Activated T-cell treated with anti-CD3 and anti-CD28 coated beads for 1 hour (primary cell): Measurements from ENCODE around the gene B9D2.
"Not testable (repeated sequence)": the region's sequence is repeated elsewhere in the genome, so short reads cannot be mapped to it uniquely, and the experiment has no call there.

ENCODE experiments used
- DNase-seq: peaks from one replicate; pipeline ENCODE4 v3.0.0-alpha.2; 2020; ENCODE audit warnings: low read depth

B9D2 gene

DNA sequence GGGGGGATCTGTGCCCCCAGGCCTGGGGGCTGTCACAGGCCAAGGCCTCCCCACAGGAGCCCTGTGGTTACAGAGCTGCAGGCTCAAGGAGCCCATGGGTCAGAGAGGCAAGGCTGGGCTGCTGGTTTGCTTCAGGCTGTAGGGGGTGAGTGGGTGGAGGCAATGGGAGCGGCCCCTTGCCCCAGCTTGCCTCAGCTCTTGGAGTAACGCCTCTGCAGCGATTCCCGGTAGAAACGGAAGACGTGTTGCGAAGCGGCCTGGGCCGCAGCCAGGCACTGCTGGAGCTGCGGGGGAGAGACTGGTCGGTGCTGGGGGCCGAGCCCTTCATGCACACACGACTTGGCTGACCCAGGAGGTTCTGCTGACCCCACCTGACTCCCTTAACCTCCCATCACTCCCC lies 22.5 kb upstream of the B9D2 start:
- DNase-seq, result no peak

DNA sequence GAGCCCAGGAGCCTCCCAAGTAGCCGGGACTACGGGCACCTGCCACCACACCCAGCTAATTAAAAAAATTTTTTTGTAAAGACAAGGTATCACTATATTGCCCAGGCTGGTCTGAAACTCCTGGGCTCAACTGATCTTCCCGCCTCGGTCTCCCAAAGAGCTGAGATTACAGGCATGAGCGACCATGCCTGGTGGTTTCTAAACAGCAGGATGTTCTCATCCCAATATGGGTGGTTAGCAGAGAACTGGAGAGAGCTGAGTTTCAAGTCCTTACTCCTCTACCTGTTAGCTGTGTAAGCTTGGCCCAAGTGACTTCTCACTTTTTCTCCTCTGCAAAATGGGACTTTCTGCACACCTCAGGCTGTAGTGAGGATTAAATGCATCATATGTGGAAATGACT lies 20.4 kb upstream of the B9D2 start:
- no peak for DNase-seq

DNA sequence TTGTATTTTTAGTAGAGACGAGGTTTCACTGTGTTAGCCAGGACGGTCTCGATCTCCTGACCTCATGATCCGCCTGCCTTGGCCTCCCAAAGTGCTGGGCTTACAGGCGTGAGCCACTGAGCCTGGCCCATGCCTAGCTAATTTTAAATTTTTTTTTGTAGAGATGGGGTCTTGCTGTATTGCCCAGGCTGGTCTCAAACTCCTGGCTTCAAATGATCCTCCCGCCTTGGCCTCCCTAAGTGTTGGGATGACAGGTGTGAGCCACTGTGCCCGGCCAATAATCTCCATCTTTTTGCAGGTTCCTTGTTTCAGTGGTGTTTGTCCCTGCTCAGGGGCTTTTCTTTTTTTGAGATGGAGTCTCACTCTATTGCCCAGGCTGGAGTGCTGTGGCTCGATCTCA lies 17.6 kb upstream of the B9D2 start:
- not testable (repeated sequence) for DNase-seq

DNA sequence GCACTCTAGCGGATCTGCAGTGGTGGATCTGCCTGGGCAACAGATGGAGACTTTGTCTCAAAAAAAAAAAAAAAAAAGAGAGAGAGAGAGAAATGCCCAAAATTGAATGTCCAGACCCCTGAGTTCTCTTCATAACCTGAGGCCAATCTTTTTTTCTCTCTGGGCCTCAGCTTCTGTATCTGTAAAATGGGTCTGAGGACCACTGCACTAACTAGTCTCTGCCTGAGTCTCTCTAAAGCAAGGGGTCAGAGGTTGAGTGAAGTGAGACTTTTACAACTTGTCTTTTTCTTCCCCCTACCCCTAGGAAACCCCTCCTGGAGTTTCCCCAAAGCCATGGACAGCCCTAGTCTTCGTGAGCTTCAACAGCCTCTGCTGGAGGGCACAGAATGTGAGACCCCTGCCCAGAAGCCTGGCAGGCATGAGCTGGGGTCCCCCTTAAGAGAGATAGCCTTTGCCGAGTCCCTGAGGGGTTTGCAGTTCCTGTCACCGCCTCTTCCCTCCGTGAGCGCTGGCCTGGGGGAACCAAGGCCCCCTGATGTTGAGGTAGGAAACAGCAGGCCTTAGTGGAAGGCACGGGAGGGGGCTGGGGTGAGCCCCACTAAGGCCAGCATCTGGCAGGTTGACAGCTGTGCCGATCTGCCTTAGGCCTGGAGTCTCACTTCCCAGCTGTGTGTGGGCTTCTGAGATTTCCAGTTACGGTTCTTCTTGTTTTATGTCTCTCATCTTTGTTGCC lies 14.2 kb upstream of the B9D2 start:
- no peak for DNase-seq

DNA sequence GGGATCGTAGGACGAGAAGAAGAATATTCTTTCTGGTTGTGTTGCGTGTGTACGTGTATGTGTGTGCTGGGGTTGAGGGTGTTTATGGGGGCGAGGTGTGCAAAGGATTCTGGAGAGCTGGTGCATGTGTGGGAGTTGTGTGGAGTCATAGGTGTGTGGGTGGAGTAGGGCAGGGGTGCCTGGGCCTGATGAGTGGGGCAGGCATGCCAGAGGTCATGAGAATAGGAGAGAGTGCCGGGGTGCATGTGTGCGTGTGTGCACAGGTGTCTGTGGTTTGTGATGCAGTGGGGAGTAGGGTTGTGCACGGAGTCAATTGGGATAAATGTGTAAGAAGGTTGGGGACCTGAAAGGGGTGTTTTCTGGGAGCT lies 13.0 kb upstream of the B9D2 start:
- DNase-seq, result no peak

DNA sequence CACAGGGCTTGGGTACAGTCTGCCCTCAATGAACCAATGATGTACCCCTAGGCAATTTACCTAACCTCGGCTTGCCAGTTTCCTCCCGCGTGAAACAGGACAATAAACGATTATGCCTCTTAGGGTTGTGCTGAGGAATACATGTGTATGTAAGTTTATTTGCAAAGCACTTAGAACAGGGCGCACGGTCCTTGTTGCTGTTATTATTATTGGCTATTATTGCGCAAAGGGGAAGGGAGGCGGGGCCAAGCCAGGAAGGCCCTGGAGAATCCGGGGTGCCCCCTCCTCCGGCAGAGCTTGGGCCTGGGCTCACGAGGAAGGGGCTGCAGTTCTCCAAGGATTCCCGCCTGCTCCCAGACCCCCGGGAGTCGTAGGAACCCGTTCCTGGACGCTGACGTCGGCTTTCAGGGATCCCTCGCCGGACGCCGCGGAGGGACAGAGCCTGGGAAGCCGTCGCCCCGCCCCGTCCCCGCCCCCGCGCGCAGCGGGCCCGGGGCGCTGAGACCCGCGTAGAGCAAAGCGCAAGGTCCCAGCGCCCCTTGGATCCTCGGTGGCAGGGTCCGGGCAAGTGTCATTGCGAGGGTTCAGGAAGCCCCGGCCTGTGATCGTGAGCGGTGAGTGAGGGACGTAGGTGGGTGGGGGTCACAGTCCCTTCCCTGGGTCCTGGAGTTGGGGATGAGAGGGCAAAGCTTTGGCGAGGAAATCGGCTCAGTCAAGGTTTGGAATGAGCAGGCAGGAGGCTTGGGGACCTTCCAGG lies 12.5 kb upstream of the B9D2 start, which contains the start of gene TMEM91:
TSS of gene TMEM91 (plus strand) at position 293 of the 757 bp plus-strand sequence. CDS start 1,777 bp downstream, outside the sequence.
- DNase-seq, result no peak

DNA sequence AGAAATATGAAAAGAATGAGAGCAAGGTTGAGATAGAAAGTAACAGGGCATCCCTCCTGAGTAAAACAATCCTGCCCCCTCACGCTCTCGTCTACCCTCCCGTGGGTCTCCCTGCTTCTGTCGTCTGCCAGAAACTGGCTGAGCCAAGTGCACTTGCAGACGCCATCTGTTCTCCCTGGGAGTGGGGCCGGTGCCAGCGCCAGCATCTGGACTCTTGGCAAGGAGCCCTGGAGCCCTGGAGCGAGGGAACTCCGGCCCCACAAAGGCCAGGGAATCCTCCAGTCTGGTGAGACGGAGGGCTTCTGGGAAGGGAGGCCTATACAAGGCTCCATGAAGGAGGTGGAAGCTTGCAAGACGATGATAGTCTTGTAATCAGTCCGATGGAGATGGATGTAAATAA lies 10.0 kb upstream of the B9D2 start:
- DNase-seq, result no peak

DNA sequence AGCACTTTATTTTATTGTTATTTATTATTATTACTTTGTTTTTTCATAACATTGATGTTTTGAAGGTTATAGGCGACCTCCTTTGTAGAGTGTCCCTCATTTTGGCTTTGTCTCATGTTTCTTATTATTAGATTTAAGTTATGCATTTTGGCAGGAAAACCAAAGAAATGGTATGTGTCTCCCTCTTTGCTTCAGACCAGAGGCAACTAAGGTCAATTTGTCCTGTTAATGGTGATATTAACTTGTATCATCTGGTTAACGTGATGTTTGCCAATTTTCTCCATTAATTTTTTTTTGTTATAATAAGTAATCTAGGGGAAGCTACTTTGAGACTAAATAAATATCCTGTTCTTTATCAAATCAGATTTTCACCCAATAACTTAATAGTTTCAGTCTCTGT lies 8.6 kb upstream of the B9D2 start:
- DNase-seq, result no peak

DNA sequence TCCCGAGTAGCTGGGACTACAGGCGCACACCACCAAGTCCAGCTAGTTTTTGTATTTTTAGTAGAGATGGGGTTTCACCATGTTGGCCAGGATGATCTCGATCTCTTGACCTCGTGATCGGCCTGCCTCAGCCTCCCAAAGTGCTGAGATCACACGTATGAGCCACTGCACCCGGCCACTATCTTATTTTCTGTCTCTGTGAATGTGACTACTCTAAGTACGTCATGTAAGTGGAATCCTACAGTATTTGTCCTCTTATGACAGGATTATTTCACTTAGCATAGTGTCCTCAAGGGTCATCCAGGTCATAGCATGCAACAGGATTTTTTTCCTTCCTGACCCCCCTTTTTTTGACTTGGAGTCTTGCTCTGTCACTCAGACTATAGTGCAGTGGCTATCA lies 7.6 kb upstream of the B9D2 start:
- DNase-seq, result no peak

DNA sequence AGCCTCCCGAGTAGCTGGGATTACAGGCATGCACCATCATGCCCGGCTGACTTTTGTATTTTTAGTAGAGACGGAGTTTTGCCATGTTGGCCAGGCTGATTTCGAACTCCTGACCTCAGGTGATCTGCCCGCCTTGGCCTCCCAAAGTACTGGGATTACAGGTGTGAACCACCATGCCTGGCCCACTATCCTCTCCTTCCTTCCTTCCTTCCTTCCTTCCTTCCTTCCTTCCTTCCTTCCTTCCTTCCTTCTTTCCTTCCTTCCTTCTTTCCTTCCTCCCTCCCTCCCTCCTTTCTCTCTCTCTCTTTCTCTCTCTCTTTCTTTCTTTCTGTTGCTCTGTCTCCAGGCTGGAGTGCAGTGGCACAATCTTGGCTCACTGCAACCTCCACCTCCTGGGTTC lies 7.2 kb upstream of the B9D2 start:
- DNase-seq, result not testable (repeated sequence)

DNA sequence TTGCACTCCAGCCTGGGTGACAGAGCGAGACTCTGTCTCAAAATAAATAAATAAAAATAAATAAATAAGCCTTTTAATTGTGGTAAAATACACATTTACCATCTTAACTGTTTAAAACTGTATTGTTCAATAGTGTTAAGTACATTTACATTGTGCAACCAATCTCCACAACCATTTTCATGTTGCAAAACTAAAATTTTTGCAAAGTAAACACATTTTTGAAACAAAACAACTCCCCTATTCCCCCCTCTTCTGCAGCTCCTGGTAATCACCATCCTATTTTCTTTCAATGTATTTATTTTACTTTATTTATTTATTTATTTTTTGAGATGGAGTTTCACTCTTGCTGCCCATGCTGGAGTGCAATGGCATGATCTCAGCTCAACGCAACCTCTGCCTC lies 5.8 kb upstream of the B9D2 start:
- DNase-seq, result no peak

DNA sequence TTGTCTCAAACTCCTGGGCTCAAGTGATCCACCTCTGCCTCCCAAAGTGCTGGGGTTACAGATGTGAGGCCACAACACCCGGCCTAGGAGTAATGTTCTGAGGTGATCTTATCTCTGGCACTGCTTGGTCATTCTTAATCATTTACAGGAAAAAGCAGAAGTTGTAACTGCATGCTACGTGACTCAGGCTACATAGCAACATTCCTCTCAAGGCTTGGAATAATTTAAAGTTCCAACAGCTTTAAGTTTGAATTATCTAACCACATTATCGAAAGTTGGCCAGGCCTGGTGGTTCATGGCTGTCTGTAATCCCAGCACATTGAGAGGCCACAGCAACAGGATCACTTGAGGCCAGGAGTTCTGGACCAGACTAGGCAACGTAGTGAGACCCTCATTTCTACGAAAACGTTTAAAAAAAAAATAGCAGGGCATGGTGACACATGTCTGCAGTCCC lies 3.9 kb upstream of the B9D2 start:
- DNase-seq, result no peak

DNA sequence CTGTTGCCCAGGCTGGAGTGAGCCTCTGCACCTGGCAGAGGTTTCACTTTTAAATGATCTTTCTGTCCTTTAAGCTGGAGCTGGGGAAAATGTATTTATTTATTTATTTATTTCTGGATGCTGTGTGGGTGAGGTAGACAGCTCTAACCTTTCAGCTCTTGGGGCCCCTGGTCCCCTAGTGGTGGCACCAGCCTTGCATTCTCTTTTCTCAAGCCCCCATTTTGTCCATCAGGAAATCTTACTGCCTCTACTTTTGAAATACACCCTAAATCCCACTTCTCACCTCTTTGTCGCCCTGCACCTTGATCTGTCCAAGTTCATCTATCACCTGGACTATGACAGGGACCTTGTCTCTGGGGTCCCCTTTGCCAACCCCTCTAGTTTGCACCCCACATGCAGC lies 2.1 kb upstream of the B9D2 start:
- DNase-seq, result no peak

DNA sequence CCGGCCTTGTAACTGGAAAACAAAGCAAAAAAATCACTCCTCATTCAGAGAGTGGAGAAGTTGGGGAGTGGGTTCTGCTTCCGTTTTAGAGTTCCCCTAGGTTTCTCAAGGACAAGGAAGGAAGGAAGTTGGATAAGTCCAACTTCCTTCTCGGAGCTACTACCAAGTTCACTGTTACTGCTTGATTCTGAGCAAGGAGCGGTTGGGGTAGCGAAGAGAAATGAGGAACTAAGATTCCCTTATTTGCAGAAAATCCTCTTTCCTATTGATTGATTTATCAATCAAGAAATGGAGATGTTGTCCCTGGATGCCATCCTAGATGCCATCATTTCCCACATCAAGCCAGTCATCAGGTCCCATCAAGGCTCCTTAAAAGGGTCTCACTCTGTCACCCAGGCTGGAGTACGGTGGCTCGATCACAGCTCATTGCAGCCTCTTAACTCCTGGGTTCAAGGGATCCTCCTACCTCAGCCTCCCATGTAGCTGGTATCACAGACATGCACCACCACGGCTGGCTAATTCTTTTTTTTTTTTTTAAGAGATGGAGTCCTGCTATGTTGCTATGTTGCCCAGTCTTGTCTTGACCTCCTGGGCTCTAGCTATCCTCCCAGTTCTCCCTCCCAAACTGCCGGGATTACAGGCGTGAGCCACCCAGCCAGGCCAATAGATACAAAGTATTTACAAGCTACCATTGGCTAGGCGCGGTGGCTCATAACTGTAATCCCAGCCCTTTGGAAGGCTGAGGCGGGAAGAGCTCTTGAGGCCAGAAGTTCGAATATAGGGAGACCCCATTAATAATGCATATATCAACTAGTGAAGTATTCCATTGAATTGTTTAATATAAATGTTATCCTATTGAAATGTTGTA lies 809 bp upstream of the B9D2 start:
- no peak for DNase-seq

DNA sequence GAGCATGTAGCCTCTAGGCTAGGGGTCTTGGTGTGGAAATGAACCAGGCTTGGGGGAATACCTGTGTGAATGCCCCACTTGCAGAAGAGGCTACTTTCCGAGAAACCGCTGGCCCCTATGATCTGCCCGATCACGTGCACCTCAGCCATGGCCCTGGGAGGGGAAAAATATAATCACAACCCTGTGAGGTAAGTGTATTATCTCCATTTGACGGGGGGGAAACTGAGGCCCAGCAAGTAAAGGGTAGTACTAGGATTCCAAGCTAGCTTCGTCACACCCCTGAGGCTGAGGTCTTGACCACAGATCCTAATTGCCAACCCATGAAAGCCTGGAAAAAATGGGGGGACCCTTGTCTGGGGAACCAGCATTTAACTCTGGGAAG lies 587 bp downstream of the B9D2 start:
- no peak for DNase-seq

DNA sequence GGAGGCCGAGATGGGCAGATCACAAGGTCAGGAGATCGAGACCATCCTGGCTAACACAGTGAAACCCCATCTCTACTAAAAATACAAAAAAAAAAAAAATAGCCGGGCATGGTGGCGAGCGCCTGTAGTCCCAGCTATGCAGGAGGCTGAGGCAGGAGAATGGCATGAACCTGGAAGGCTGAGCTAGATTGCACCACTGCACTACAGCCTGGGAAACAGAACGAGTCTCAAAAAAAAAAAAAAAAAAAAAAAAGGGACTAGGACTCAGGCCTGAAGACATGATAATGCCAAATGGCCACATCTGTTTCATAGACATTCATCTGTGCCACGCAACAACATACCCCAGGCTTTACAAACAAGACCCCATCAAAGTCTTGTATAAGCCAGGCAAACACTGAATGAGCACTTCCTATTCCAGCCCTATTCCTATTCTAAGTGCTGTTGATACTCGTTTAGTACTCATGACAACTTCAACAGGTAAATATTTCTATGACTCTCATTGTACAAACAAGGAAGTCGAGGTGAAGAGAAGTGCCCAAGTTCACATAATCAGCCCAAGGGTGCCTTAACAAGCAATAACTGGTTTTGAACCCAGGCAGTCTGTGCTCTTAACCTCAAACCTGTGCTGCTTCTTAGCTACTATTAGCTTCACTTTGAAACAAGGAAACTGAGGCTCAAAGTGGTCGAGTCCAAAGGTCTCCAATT lies 1.7 kb downstream of the B9D2 start:
- DNase-seq, result no peak

DNA sequence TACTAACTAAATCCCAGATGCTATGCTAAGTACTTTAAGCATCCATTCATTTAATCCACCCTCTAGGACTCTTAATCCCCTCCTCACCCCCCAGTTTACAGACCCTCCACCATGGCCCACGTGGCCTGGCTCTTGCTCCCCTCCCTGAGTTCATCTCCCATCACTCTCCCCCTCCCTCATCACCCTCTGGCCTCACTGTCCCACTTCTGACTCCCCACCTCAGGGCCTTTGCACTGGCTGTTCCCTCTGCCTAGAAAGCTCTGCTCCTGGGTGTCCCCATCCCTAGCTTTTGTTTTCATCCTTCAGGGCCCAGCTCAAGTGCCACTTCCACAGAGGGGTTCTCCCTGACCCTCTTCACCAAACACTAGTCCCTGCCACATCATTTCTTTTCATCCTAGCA lies 4.2 kb downstream of the B9D2 start:
- no peak for DNase-seq

DNA sequence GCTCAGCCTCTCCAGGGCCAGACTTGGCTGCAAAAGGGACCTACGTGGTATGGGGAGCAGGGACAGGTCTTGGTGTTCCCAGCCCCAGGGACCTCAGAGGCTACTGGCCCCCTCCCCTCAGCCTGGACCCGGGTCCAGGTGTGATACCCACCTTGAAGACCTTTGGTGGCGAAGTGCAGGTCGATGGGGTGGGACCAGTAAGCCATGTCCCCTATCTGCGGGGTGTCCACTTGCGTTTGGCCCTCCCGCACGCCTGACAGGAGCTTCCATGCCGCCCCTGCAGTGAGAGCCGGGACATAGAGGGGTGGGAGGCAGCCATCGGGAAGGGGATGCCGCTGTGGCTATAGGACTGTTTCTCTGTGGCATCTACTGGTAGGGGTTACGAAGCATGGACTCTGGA lies 6.2 kb downstream of the B9D2 start:
- DNase-seq, result no peak

DNA sequence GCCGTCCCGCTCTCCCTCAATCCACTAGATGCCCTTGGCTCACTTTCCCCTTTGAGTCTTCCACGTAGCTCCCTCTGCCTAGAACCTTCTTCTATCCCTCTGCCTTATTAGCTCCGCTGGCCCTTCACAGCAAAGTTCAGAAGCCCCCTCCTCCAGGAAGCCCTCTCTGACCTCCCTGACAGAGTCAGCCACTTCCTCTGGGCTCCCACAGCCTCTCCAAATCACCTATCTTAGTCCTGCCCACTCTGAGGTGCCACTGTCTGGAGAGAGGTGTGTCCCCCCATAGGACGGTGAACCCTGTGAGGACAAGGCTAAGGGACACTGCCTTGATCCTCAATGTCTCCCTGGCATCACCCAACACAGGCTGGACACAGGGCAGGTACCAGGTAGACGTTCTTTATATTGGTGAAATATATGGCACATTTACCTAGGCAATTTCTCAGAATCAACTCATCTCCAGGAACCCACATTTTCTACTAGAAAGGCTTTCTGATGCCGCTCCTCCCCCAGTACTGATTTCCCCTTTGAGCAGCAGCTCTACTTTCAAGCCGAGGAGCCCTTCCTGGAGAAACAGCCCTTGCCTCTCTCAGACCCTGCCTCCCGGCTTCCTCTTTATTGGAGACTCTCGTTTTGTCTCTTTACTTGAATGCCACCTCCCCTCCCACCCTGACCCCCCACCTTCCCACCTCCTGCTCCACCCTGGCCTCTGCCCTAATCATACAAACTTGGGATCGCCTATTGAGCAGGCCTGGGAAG lies 6.8 kb downstream of the B9D2 start:
- no peak for DNase-seq

DNA sequence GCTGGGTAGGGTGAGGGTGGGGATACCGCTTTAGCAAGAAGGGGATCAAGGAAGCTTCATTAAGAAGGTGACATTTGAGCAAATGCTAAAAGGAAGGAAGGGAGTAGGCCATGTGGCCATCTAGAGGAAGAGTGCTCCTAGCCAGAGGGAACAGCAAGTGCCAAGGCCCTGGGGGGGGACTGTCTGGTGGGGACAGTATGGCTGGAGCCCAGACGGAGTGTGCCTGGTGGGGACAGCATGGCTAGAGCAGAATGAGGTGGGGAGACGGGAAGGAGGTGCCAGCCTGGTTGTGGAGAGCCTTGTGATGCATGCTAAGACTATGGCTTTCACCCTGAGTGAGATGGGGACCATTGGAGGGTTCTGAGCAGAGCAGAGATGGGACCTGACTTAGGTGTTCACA lies 8.1 kb downstream of the B9D2 start:
- no peak for DNase-seq

DNA sequence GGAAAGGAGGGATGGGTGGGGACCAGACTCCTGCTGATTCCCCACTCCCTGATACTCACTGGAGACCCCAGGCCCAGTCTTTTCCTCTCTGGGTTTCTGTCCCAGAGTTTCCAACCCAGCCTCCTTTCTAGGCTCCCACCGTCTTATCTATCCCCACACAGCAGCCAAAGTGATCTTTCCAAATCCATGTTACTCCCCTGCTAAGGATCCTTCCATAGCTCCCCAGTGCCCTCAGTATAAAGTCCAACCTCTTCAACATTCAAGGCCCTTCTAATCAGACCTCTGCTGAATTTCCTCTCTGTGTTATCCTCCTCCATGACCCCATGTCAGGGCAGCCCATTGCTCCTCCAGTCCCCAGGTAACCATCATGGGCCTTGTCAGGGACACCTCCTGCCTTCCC lies 8.9 kb downstream of the B9D2 start:
- no peak for DNase-seq
